Effector CD8-positive, alpha-beta T cell (primary cell): Measurements from ENCODE around the gene ABO.
"Not testable (repeated sequence)": the region's sequence is repeated elsewhere in the genome, so short reads cannot be mapped to it uniquely, and the experiment has no call there.

Experiments used
- DNase-seq: peaks from one replicate; lab custom pipeline; 2025; lab: John Stamatoyannopoulos, UW

Gene ABO

GRCh38 chr9:133225171-133226011, 49.6 kb downstream of the ABO start:
- no peak for DNase-seq

- no peak for DNase-seq
Measured at GRCh38 chr9:133224762-133225161, 50.2 kb downstream of the ABO start.

- not testable (repeated sequence) for DNase-seq
Measured at GRCh38 chr9:133223159-133223756, 51.7 kb downstream of the ABO start.

- DNase-seq, result not testable (repeated sequence)
Measured at GRCh38 chr9:133221994-133222393, 53.0 kb downstream of the ABO start.

- DNase-seq, result no peak
Measured at GRCh38 chr9:133221177-133221809, 53.7 kb downstream of the ABO start.

- DNase-seq, result not testable (repeated sequence)
Measured at GRCh38 chr9:133218049-133218975, 56.7 kb downstream of the ABO start.

GRCh38 chr9:133217333-133217988, 57.5 kb downstream of the ABO start:
- not testable (repeated sequence) for DNase-seq

- not testable (repeated sequence) for DNase-seq
Measured at GRCh38 chr9:133214276-133214675, 60.7 kb downstream of the ABO start.

GRCh38 chr9:133210609-133211008, 64.4 kb downstream of the ABO start:
- no peak for DNase-seq

- no peak for DNase-seq
Measured at GRCh38 chr9:133210202-133210532, 64.8 kb downstream of the ABO start.

GRCh38 chr9:133209327-133210201, 65.4 kb downstream of the ABO start:
- not testable (repeated sequence) for DNase-seq

- DNase-seq, result not testable (repeated sequence)
Measured at GRCh38 chr9:133208880-133209300, 66.1 kb downstream of the ABO start, which contains the start of gene OBP2B. OBP2B (minus strand) TSS chr9:133209250; CDS start chr9:133209199, 51 bp downstream.

GRCh38 chr9:133208171-133208879, 66.7 kb downstream of the ABO start:
- not testable (repeated sequence) for DNase-seq

GRCh38 chr9:133207540-133208170, 67.3 kb downstream of the ABO start:
- no peak for DNase-seq

GRCh38 chr9:133207021-133207531, 67.9 kb downstream of the ABO start:
- no peak for DNase-seq

- no peak for DNase-seq
Measured at GRCh38 chr9:133205996-133206931, 68.7 kb downstream of the ABO start.

- not testable (repeated sequence) for DNase-seq
Measured at GRCh38 chr9:133205481-133205887, 69.5 kb downstream of the ABO start.
